GM19397 (cell line): ENCODE measurements around the gene KCNMA1.
"Not testable (repeated sequence)": the region's sequence is repeated elsewhere in the genome, so short reads cannot be mapped to it uniquely, and the experiment has no call there.

Experiments used
- ATAC-seq: cut with Tn5 transposase; IDR thresholded peaks from one replicate; pipeline ENCODE4 v1.9.1; 2021; ENCODE audit warnings: mild to moderate bottlenecking, moderate library complexity; ENCODE audit not compliant: unreplicated experiment

Gene KCNMA1

GRCh38 chr10:77539147-77539935, 98.3 kb downstream of the KCNMA1 start:
- ATAC-seq = no peak

- ATAC-seq = no peak
Observed at GRCh38 chr10:77537720-77538373, 99.8 kb downstream of the KCNMA1 start.

GRCh38 chr10:77537071-77537470, 100.5 kb downstream of the KCNMA1 start:
- ATAC-seq = no peak

DNA sequence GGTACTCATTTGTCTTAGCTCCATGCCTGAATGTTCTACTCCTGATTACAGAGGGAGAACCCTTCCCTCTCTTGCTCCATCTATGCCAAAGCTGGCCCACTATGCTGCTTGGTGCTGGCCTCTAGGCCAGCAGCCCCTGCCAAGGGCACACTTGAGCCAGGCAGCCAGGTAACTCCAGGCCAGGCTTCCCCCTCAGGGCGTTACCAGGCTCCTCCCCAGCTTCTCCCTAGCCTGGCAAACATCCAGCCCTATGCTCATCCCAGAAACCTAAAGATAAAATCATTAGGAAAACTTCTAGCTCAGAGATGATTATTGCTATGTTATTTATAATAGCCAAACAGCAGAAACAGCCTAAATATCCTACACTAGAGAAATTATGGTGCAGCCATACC, 103.7 kb downstream of the KCNMA1 start:
- ATAC-seq = no peak

GRCh38 chr10:77533146-77533886, 104.3 kb downstream of the KCNMA1 start:
- no peak for ATAC-seq

DNA sequence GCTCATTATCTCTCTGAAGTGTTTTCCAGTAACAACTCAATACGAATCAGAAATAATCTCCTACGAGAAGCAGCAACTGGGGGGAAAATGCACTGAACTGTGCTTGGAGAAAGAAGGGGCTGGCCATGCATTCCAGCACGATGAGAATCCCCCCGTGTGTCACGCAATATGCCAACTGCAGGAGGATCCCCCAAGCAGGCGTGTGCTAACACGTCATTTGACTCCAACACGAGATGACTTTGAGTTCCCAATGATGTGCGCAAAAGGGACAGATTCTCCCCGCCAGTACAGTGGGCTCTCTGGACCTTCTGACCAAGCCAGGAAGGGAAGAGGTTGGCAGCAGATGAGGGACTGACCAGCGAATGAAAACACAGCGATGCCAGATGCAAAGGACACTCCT, 105.5 kb downstream of the KCNMA1 start:
- ATAC-seq = no peak

DNA sequence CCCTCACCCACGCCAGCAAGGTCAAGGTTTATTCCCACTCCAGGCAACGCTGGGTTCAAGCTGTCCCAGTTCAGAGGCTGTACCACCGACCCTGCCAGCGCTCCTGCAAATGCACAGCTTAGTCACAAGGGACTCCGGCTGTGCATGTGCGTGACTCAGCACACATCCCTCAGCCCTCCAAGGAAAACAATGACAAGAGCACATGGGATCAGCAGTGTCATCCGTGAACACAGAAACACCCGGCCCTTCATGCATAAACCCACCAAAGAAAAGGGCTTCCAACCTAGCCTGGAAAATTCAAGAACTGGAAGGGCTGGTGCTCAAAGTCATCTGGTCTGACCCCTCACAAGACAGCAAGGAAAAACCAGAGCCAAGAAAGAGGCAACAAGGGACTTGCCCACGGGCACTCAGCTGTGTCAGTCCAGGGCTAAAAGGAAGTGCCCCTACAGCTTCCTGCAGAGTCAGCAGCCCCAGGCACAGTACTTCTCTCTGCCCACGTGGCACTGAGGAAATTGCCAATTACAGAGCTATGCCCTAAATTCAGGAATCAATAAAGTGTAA, 106.1 kb downstream of the KCNMA1 start:
- ATAC-seq = no peak

- no peak for ATAC-seq
Observed at GRCh38 chr10:77530011-77530410, 107.6 kb downstream of the KCNMA1 start.

GRCh38 chr10:77529050-77529576, 108.5 kb downstream of the KCNMA1 start:
- ATAC-seq = no peak

- no peak for ATAC-seq
Observed at GRCh38 chr10:77527839-77528238, 109.8 kb downstream of the KCNMA1 start.

DNA sequence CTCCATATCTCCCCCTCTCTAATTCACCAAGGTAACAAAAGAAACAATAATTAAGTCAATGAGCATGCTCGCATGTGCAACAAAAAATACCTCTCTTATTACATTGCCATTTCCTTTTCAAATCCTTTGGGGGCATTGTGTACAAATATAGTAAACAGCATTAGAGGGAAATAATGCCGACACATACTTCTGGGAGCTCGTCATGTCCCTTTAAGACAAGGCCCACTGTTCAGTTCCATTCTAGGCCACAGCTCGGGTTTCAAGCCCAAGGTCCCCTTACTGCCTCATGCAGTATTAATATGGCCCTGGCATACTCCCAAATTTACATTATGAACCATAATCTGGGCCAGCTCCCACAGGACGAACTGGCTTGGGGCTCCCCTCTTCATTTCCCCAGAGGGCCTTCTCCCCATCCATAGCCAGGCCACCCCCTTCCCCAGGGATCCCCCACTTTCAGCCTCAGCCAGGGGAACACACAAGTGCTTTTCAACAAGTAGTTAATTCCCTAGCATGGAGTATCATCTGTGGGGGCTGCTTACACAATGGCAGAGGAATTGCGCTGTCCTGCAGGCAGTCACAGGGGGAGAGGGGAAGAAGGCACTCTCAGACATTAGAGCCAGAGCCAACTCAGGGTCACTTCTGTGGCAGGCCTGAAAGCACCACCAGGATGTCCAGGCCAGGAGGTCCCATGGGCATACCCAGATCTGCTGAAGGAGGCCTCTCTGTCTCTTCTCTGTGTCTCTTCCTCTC, 110.6 kb downstream of the KCNMA1 start:
- ATAC-seq = no peak

DNA sequence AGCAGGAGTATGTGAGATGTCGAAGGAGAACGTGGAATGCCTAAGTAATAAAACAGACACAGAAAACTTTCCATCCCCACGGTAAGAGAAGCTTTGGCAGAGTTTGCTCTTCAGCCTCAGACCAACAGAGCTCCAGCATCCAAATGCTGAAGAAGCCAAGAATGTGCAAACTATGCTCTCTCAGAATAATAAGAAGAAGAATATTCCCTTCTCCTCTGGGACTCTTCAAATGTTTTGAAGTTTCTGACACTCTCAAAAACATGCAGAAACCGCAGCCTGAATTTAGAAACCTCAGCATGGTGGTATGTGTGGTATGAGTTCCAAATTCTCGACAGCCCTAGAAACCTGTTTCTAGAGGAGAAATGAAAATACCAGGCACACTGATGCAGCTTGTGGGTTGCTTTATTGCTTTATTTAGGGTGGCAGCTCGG, 113.3 kb downstream of the KCNMA1 start:
- ATAC-seq = no peak

- no peak for ATAC-seq
Observed at GRCh38 chr10:77522268-77522809, 115.3 kb downstream of the KCNMA1 start.

DNA sequence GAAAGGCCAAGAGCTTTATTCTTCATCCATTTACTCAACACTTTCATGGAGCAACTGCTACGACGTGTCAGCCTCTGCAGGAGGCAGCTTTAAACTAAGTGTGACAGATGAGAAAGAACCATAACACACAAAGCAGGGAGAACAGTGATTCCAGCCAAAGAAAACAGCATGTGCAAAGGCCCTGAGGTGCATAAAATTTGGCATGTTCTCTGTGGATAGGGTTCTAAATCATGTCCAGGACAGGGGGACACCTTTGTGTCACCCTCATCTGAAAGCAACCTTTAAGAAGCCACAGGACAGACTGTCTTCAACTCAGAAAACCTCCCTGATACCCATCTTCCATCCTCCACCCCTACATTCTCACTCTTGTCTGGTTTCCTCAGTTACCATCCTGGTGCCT, 116.6 kb downstream of the KCNMA1 start:
- no peak for ATAC-seq

GRCh38 chr10:77520290-77520689, 117.3 kb downstream of the KCNMA1 start:
- ATAC-seq = no peak

DNA sequence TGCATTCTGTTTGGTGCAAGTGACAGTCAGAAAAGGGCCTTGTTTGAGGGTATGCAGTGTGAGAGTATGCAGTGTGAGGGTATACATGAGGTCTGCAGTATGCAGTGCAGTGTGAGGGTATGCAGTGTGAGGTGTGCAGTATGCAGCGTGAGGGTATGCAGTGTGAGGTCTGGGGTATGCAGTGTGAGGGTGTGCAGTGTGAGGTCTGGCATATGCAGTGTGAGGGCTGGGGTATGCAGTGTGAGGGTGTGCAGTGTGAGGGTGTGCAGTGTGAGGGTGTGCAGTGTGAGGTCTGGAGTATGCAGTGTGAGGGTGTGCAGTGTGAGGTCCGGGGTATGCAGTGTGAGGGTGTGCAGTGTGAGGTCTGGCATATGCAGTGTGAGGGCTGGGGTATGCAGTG, 117.8 kb downstream of the KCNMA1 start:
- not testable (repeated sequence) for ATAC-seq

- no peak for ATAC-seq
Observed at GRCh38 chr10:77518910-77519274, 118.7 kb downstream of the KCNMA1 start.

GRCh38 chr10:77518241-77518909, 119.2 kb downstream of the KCNMA1 start:
- no peak for ATAC-seq

GRCh38 chr10:77516575-77516974, 121.0 kb downstream of the KCNMA1 start:
- no peak for ATAC-seq

GRCh38 chr10:77514870-77515269, 122.7 kb downstream of the KCNMA1 start:
- no peak for ATAC-seq
